Prostate gland (tissue), 2 donors: ENCODE results near the gene RADIL.

Experiments used
- POLR2A ChIP-seq: fragments of 450-650 bp; IDR thresholded peaks from one replicate; pipeline ENCODE4 v1.6.1; 2016; ENCODE audit warnings: antibody characterized with exemption, mild to moderate bottlenecking
- POLR2AphosphoS5 ChIP-seq: sonication (generic); formaldehyde crosslinking; IDR thresholded peaks from one replicate; pipeline ENCODE4 v1.6.1; 2017; ENCODE audit warnings: antibody characterized with exemption
- TF ChIP-seq, protein P1 (sequence below), 4 experiments: fragments of 200-600 bp in 2 of 4; fragments of 450-650 bp in 2 of 4; sonication (generic) in 2 of 4; IDR thresholded peaks; 1 replicate in 3 of 4; 2 replicates in 1 of 4; pipeline ENCODE4 v1.5.1; 2016 to 2019; ENCODE audit warnings: antibody characterized with exemption in 4 of 4, mild to moderate bottlenecking in 2 of 4, moderate library complexity in 2 of 4

DNA sequence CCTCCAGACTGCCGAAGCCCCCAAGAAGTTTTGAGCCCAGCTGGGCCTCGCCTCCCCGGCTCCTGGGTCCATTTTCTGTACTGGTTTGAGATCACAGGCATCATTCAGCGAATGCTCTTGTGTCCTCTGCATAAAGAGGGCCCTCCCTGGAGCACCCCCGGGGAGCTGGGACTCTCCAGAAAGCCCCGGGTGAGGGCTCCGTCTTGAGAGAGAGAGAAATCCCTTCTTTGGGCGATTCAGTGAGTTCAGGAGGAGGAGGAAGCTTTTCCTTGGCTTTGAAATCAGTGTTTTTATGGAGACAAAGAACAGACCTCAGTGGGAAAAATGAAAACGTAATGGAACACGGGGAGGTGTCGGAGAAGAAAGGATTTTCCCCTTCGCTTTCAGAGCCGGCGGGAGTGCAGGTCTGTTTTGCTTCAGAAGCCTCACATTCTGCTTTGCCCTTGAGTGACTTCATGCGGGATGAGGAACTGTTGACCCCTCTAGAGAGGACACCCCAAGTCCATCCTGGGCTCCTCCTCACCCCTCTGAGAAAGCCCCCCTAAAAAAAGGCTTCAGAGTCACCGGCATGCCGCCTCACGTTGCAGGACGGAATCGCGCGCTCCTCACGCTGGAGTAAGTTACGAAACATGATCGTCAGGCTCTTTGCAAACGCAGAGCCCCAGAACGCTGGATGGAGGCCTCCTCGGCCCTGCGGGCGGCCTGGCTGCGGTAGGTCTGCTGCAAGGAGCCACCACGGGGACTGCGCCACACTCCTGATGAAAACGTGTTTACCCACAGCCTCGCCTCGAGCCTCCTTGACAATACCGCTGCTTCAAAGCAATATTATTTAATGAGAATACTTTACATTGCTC is 116.6 kb downstream of the RADIL start:
- no peak for TF ChIP-seq POLR2A
- TF ChIP-seq POLR2AphosphoS5, result no peak
- TF ChIP-seq, protein P1, sequence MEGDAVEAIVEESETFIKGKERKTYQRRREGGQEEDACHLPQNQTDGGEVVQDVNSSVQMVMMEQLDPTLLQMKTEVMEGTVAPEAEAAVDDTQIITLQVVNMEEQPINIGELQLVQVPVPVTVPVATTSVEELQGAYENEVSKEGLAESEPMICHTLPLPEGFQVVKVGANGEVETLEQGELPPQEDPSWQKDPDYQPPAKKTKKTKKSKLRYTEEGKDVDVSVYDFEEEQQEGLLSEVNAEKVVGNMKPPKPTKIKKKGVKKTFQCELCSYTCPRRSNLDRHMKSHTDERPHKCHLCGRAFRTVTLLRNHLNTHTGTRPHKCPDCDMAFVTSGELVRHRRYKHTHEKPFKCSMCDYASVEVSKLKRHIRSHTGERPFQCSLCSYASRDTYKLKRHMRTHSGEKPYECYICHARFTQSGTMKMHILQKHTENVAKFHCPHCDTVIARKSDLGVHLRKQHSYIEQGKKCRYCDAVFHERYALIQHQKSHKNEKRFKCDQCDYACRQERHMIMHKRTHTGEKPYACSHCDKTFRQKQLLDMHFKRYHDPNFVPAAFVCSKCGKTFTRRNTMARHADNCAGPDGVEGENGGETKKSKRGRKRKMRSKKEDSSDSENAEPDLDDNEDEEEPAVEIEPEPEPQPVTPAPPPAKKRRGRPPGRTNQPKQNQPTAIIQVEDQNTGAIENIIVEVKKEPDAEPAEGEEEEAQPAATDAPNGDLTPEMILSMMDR (IDR thresholded peaks at IDR 0.05), result no peak
